Mononuclear cell (primary cell): ENCODE data around the gene RBFA. TPM values are rescaled to one million over a fixed set of nuclear protein-coding genes. Genes with fewer than 3 reads are reported as not detected.

Experiments used
- H3K27me3 ChIP-seq: 2 replicates; pipeline ENCODE4 v1.6.0; 2011; ENCODE audit warnings: low read length, control low read depth; ENCODE audit not compliant: insufficient read depth
- H3K4me1 ChIP-seq: 2 replicates; pipeline ENCODE4 v1.5.1; 2011; ENCODE audit warnings: mild to moderate bottlenecking, low read length, control low read depth; ENCODE audit not compliant: insufficient read depth
- H3K4me3 ChIP-seq: 2 replicates; pipeline ENCODE4 v1.5.1; 2011; ENCODE audit warnings: mild to moderate bottlenecking, low read length, moderate library complexity
- H3K9me3 ChIP-seq: 2 replicates; pipeline ENCODE4 v1.5.1; 2011; ENCODE audit warnings: low read depth, mild to moderate bottlenecking, control low read depth, low read length
- total RNA-seq: library from RNA; depleted of rRNA; stranded (reverse); fragments of >200 nt; gene quantifications from one replicate; pipeline ENCODE4 v1.2.3, GENCODE V29; 2012

RBFA gene
- total RNA-seq, 1 donor: 8.4 TPM

DNA sequence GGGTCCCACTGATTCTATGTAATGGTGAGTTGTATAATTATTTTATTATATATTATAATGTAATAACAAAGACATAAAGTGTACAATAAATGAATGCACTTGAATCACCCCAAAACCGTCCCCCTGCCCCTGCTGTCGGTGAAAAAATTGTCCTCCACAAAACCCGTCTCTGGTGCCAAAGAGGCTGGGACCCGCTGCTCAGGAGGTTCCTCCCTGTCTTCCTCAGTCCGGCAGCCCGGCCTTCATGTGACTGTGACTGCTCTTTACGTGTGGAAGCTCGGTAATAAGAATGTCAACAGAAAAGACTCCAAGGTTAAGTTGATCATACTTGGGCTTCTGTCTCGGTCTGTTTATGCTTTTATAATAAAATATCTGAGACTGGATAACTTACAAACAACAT, 42.1 kb downstream of the RBFA start:
- Histone ChIP-seq H3K9me3 (no peaks in the 10 kb centered on the region), H3K4me1 (no peaks in the 10 kb centered on the region), H3K4me3 (no peak overlapping the region), H3K27me3 (no peaks in the 10 kb centered on the region)

GRCh38 chr18:80077873-80078272, 43.6 kb downstream of the RBFA start:
- no peaks in the 10 kb centered on the region for H3K27me3 ChIP-seq
- H3K4me3 ChIP-seq: no peak overlapping the region
- H3K4me1 ChIP-seq: no peaks in the 10 kb centered on the region
- no peaks in the 10 kb centered on the region for H3K9me3 ChIP-seq

Other genes with a start within 250 kb of the RBFA start
- gene KCNG2, start 236.5 kb upstream of the RBFA start, total RNA-seq: 0.10 TPM
- gene SLC66A2, start 82.8 kb upstream of the RBFA start, total RNA-seq: 26.9 TPM
- 18.6 TPM for gene HSBP1L1, start 69.8 kb upstream of the RBFA start, total RNA-seq
- 29.9 TPM for gene TXNL4A, start 45.9 kb upstream of the RBFA start, total RNA-seq
- gene ADNP2, start 74.8 kb downstream of the RBFA start, total RNA-seq: 83.3 TPM
- gene PARD6G, start 213.1 kb downstream of the RBFA start, total RNA-seq: 0.73 TPM